Brain microvascular endothelial cell (primary cell): ENCODE data around the gene GNB1L.
"Not testable (repeated sequence)": the region's sequence is repeated elsewhere in the genome, so short reads cannot be mapped to it uniquely, and the experiment has no call there.

ENCODE experiments used
- DNase-seq: peaks from one replicate; pipeline ENCODE4 v3.0.0-alpha.2; 2020
- H3K27ac ChIP-seq: fragments of 250-450 bp; sonication (Bioruptor Pico); 2 replicates; pipeline ENCODE4 v1.5.1; 2020; ENCODE audit warnings: mild to moderate bottlenecking, moderate library complexity
- H3K27me3 ChIP-seq: fragments of 250-450 bp; sonication (Bioruptor Pico); replicated peaks from 2 replicates; pipeline ENCODE4 v1.5.1; 2020; ENCODE audit warnings: mild to moderate bottlenecking
- H3K36me3 ChIP-seq: fragments of 250-450 bp; sonication (Bioruptor Pico); replicated peaks from 2 replicates; pipeline ENCODE4 v1.5.1; 2020; ENCODE audit warnings: mild to moderate bottlenecking
- H3K4me3 ChIP-seq: 2 replicates; pipeline ENCODE4 v1.5.1; 2011; ENCODE audit warnings: low read depth, mild to moderate bottlenecking, control low read depth, low read length, moderate library complexity
- CTCF ChIP-seq: IDR thresholded peaks from 2 replicates; pipeline ENCODE4 v1.5.1; 2011; ENCODE audit warnings: low read depth, mild to moderate bottlenecking, moderate library complexity, low read length, control low read depth, inconsistent platforms; ENCODE audit errors: missing control alignments
- in situ Hi-C: cut with HindIII; loops from 2 replicates; pipeline ENCODE4 v1.10.0; 2017; ENCODE audit warnings: low sequenced_read_pairs, low pct_ligation_motif_present

GNB1L gene

GRCh38 chr22:19779011-19779421, 75.7 kb downstream of the GNB1L start:
- in situ Hi-C loops: no loop called here
- peaks cover 10% of the 10 kb centered on the region for H3K27me3 ChIP-seq

GRCh38 chr22:19777192-19777591, 77.5 kb downstream of the GNB1L start:
- H3K27ac ChIP-seq, H3K36me3 ChIP-seq, H3K4me3 ChIP-seq, DNase-seq, in situ Hi-C loops: not testable (repeated sequence)
- peaks cover 28% of the 10 kb centered on the region for H3K27me3 ChIP-seq

More at GRCh38 chr22:19779011-19779421, 75.7 kb downstream of the GNB1L start:
- no peaks in the 10 kb centered on the region for H3K36me3 ChIP-seq
- no peak for TF ChIP-seq CTCF
- no peak overlapping the region for H3K27ac ChIP-seq
- no peak overlapping the region for H3K4me3 ChIP-seq
- DNase-seq: no peak

- Histone ChIP-seq H3K36me3 (no peaks in the 10 kb centered on the region), H3K27me3 (peaks cover 35% of the 10 kb centered on the region), H3K27ac (no peak overlapping the region), H3K4me3 (no peak overlapping the region)
- no peak for TF ChIP-seq CTCF
- no peak for DNase-seq
- in situ Hi-C loops: no loop called here
Observed at GRCh38 chr22:19776433-19777031, 78.1 kb downstream of the GNB1L start.

GRCh38 chr22:19775496-19776325, 79.0 kb downstream of the GNB1L start:
- Histone ChIP-seq H3K36me3 (no peaks in the 10 kb centered on the region), H3K27me3 (peaks cover 39% of the 10 kb centered on the region), H3K27ac (no peak overlapping the region), H3K4me3 (no peak overlapping the region)
- no peak for DNase-seq
- in situ Hi-C loops: no loop called here
- TF ChIP-seq CTCF: no peak

- no peak overlapping the region for H3K4me3 ChIP-seq
- in situ Hi-C loops: no loop called here
- peaks cover 39% of the 10 kb centered on the region for H3K27me3 ChIP-seq
- DNase-seq: no peak
- H3K36me3 ChIP-seq: no peaks in the 10 kb centered on the region
- no peak for TF ChIP-seq CTCF
- no peak overlapping the region for H3K27ac ChIP-seq
Observed at GRCh38 chr22:19774628-19775027, 80.0 kb downstream of the GNB1L start.

GRCh38 chr22:19773470-19774040, 81.1 kb downstream of the GNB1L start:
- H3K36me3 ChIP-seq: no peaks in the 10 kb centered on the region
- DNase-seq: no peak
- no peak overlapping the region for H3K4me3 ChIP-seq
- H3K27me3 ChIP-seq: peaks cover 42% of the 10 kb centered on the region
- in situ Hi-C loops: no loop called here
- no peak for TF ChIP-seq CTCF
- no peak overlapping the region for H3K27ac ChIP-seq
